ENCODE measurements around the gene MYL5. TPM values are rescaled to one million over a fixed set of nuclear protein-coding genes. Genes with fewer than 3 reads are reported as not detected.

MYL5 gene
- total RNA-seq, 1 donor from 2014 or later = 17.5 TPM

GRCh38 chr4:681736-682451, 7.6 kb downstream of the MYL5 start:
- Histone ChIP-seq H3K4me2 (ENCODE audit: low read length) (no peak overlapping the region), H3K9ac (ENCODE audit: low read length) (no peak overlapping the region), H3K4me3 (ENCODE audit: insufficient read depth, low read depth, low read length) (no peak overlapping the region), H3K4me1 (ENCODE audit: insufficient read depth, low read length) (peaks cover 8% of the 10 kb centered on the region), H3K79me2 (ENCODE audit: insufficient read depth, low read length) (no peaks in the 10 kb centered on the region), H3K36me3 (ENCODE audit: insufficient read depth, low read length) (no peaks in the 10 kb centered on the region), H3K27ac (ENCODE audit: low read depth, low read length) (no peak overlapping the region), H4K20me1 (ENCODE audit: insufficient read depth, low read length) (no peaks in the 10 kb centered on the region), H3K9me3 (ENCODE audit: insufficient read depth, low read depth, low read length) (no peaks in the 10 kb centered on the region), H2AFZ (ENCODE audit: low read depth, low read length) (no peak overlapping the region), H3K27me3 (ENCODE audit: insufficient read depth, low read length) (no peaks in the 10 kb centered on the region)
- H3K9me3 Mint-ChIP-seq (ENCODE audit: unreplicated experiment) = no peaks in the 10 kb centered on the region
- peaks cover 15% of the 10 kb centered on the region for H3K4me1 Mint-ChIP-seq (ENCODE audit: low read depth, unreplicated experiment)
- no peak overlapping the region for H3K27ac Mint-ChIP-seq (ENCODE audit: unreplicated experiment)
- TF ChIP-seq, protein P1, sequence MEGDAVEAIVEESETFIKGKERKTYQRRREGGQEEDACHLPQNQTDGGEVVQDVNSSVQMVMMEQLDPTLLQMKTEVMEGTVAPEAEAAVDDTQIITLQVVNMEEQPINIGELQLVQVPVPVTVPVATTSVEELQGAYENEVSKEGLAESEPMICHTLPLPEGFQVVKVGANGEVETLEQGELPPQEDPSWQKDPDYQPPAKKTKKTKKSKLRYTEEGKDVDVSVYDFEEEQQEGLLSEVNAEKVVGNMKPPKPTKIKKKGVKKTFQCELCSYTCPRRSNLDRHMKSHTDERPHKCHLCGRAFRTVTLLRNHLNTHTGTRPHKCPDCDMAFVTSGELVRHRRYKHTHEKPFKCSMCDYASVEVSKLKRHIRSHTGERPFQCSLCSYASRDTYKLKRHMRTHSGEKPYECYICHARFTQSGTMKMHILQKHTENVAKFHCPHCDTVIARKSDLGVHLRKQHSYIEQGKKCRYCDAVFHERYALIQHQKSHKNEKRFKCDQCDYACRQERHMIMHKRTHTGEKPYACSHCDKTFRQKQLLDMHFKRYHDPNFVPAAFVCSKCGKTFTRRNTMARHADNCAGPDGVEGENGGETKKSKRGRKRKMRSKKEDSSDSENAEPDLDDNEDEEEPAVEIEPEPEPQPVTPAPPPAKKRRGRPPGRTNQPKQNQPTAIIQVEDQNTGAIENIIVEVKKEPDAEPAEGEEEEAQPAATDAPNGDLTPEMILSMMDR (IDR thresholded peaks at IDR 0.05; ENCODE audit: insufficient read depth, low read depth, low read length) = no peak
- H3K4me3 Mint-ChIP-seq (ENCODE audit: unreplicated experiment) = no peak overlapping the region
- DNase-seq (ENCODE audit: low read depth) (no peak), FAIRE-seq (no peak)
- H3K27me3 Mint-ChIP-seq (ENCODE audit: low read depth, unreplicated experiment) = peaks cover 3% of the 10 kb centered on the region
- H3K36me3 Mint-ChIP-seq (ENCODE audit: low read depth, unreplicated experiment) = peaks cover 4% of the 10 kb centered on the region

GRCh38 chr4:682490-683172, 8.3 kb downstream of the MYL5 start:
- no peak overlapping the region for H3K4me3 Mint-ChIP-seq (ENCODE audit: unreplicated experiment)
- no peaks in the 10 kb centered on the region for H4K20me1 ChIP-seq (ENCODE audit: insufficient read depth, low read length)

More at GRCh38 chr4:682490-683172, 8.3 kb downstream of the MYL5 start:
- no peaks in the 10 kb centered on the region for H3K27me3 ChIP-seq (ENCODE audit: insufficient read depth, low read length)
- H3K4me3 ChIP-seq (ENCODE audit: insufficient read depth, low read depth, low read length) = no peak overlapping the region
- TF ChIP-seq, protein P1 (IDR thresholded peaks at IDR 0.05; ENCODE audit: insufficient read depth, low read depth, low read length) = no peak
- no peak for TF ChIP-seq EZH2 (IDR thresholded peaks at IDR 0.05; ENCODE audit: insufficient read depth, low read length)
- H3K9me3 ChIP-seq (ENCODE audit: insufficient read depth, low read depth, low read length) = no peaks in the 10 kb centered on the region
- no peaks in the 10 kb centered on the region for H3K79me2 ChIP-seq (ENCODE audit: insufficient read depth, low read length)
- no peak overlapping the region for H3K27ac ChIP-seq (ENCODE audit: low read depth, low read length)
- H3K9ac ChIP-seq (ENCODE audit: low read length) = no peak overlapping the region
- FAIRE-seq (no peak), DNase-seq (ENCODE audit: low read depth) (no peak)
- no peak overlapping the region for H2AFZ ChIP-seq (ENCODE audit: low read depth, low read length)
- Mint-ChIP-seq H3K36me3 (ENCODE audit: low read depth, unreplicated experiment) (peaks cover 4% of the 10 kb centered on the region), H3K9me3 (ENCODE audit: unreplicated experiment) (no peaks in the 10 kb centered on the region), H3K27ac (ENCODE audit: unreplicated experiment) (peak overlapping the region; percentile 66), H3K4me1 (ENCODE audit: low read depth, unreplicated experiment) (peaks cover 19% of the 10 kb centered on the region), H3K27me3 (ENCODE audit: low read depth, unreplicated experiment) (peaks cover 3% of the 10 kb centered on the region)
- no peak overlapping the region for H3K4me2 ChIP-seq (ENCODE audit: low read length)
- peaks cover 16% of the 10 kb centered on the region for H3K4me1 ChIP-seq (ENCODE audit: insufficient read depth, low read length)
- no peaks in the 10 kb centered on the region for H3K36me3 ChIP-seq (ENCODE audit: insufficient read depth, low read length)
